Loucy (cell line): ENCODE data around the gene ATF1.

ENCODE experiments used
- H2AFZ ChIP-seq: fragments of 200-600 bp; sonication (generic); 2 replicates; pipeline ENCODE4 v1.6.0; 2016; ENCODE audit warnings: antibody characterized with exemption, mild to moderate bottlenecking, low read length, moderate library complexity
- H3F3A ChIP-seq: fragments of 200-600 bp; 2 replicates; pipeline ENCODE4 v1.6.0; 2016; ENCODE audit warnings: antibody characterized with exemption, low read depth, mild to moderate bottlenecking
- H3K27me3 ChIP-seq: fragments of 200-600 bp; sonication (generic); 2 replicates; pipeline ENCODE4 v1.6.1; 2014; ENCODE audit warnings: low read length, mild to moderate bottlenecking; ENCODE audit not compliant: insufficient read depth, poor library complexity, severe bottlenecking
- H3K36me3 ChIP-seq: fragments of 200-600 bp; sonication (generic); 2 replicates; pipeline ENCODE4 v1.6.1; 2016; ENCODE audit warnings: low read length; ENCODE audit not compliant: insufficient read depth
- H3K4me1 ChIP-seq: fragments of 200-600 bp; sonication (generic); 2 replicates; pipeline ENCODE4 v1.5.1; 2014; ENCODE audit warnings: low read length, mild to moderate bottlenecking; ENCODE audit not compliant: insufficient read depth, poor library complexity, severe bottlenecking
- H3K4me2 ChIP-seq: fragments of 200-600 bp; sonication (generic); 2 replicates; pipeline ENCODE4 v1.6.0; 2014; ENCODE audit warnings: antibody characterized with exemption, low read length, low read depth, mild to moderate bottlenecking; ENCODE audit not compliant: poor library complexity, severe bottlenecking
- H3K4me3 ChIP-seq: fragments of 200-600 bp; sonication (generic); 2 replicates; pipeline ENCODE4 v1.5.1; 2014; ENCODE audit warnings: low read length, mild to moderate bottlenecking, mixed read lengths; ENCODE audit not compliant: poor library complexity, severe bottlenecking
- H3K79me2 ChIP-seq: fragments of 200-600 bp; sonication (generic); 2 replicates; pipeline ENCODE4 v1.6.1; 2014; ENCODE audit warnings: low read length; ENCODE audit not compliant: insufficient read depth
- H3K9ac ChIP-seq: fragments of 200-600 bp; sonication (generic); 2 replicates; pipeline ENCODE4 v1.6.0; 2014; ENCODE audit warnings: mild to moderate bottlenecking, low read depth, low read length, moderate library complexity; ENCODE audit not compliant: poor library complexity, severe bottlenecking
- H3K9me2 ChIP-seq: fragments of 200-600 bp; sonication (generic); replicated peaks from 2 replicates; pipeline ENCODE4 v1.6.1; 2016; ENCODE audit warnings: low read depth, low read length, mixed read lengths
- H3K9me3 ChIP-seq: fragments of 200-600 bp; sonication (generic); 2 replicates; pipeline ENCODE4 v1.6.1; 2014; ENCODE audit warnings: mild to moderate bottlenecking, antibody characterized with exemption, low read length, low read depth; ENCODE audit not compliant: insufficient read depth
- H4K20me1 ChIP-seq: fragments of 200-600 bp; sonication (generic); 2 replicates; pipeline ENCODE4 v1.6.0; 2014; ENCODE audit warnings: antibody characterized with exemption, low read length, mild to moderate bottlenecking; ENCODE audit not compliant: insufficient read depth, poor library complexity, severe bottlenecking
- CTCF ChIP-seq: fragments of 200-600 bp; sonication (generic); conservative IDR thresholded peaks from 2 replicates; pipeline ENCODE4 v1.5.1; 2014; ENCODE audit warnings: mild to moderate bottlenecking, antibody characterized with exemption, low read length
- EZH2phosphoT487 ChIP-seq: fragments of 200-600 bp; IDR thresholded peaks from 2 replicates; pipeline ENCODE4 v1.6.1; 2018; ENCODE audit warnings: antibody characterized with exemption, mild to moderate bottlenecking, moderate library complexity, borderline replicate concordance

The ATF1 gene

GRCh38 chr12:50776749-50777728, 13.1 kb downstream of the ATF1 start:
- no peaks in the 10 kb centered on the region for H3F3A ChIP-seq
- TF ChIP-seq EZH2phosphoT487 (no peak), CTCF (no peak)
- H3K4me3 ChIP-seq = no peak overlapping the region
- H3K79me2 ChIP-seq = peaks cover 85% of the 10 kb centered on the region
- no peak overlapping the region for H2AFZ ChIP-seq
- H3K4me1 ChIP-seq = no peaks in the 10 kb centered on the region
- H3K9me2 ChIP-seq = no peaks in the 10 kb centered on the region
- H3K4me2 ChIP-seq = no peak overlapping the region
- no peaks in the 10 kb centered on the region for H3K9me3 ChIP-seq
- no peak overlapping the region for H3K9ac ChIP-seq
- H3K27me3 ChIP-seq = no peaks in the 10 kb centered on the region
- peaks cover 16% of the 10 kb centered on the region; the same call in 1 of the 2 replicates for H3K36me3 ChIP-seq
- H4K20me1 ChIP-seq = peaks cover 25% of the 10 kb centered on the region

- peaks cover 25% of the 10 kb centered on the region for H4K20me1 ChIP-seq
- no peak overlapping the region for H3K4me2 ChIP-seq
- no peak for TF ChIP-seq EZH2phosphoT487
- no peak for TF ChIP-seq CTCF
- no peaks in the 10 kb centered on the region for H3K4me1 ChIP-seq
- no peak overlapping the region for H3K9ac ChIP-seq
- peaks cover 66% of the 10 kb centered on the region for H3K79me2 ChIP-seq
- no peaks in the 10 kb centered on the region for H3K9me2 ChIP-seq
- no peaks in the 10 kb centered on the region for H3K9me3 ChIP-seq
- H3K27me3 ChIP-seq = no peaks in the 10 kb centered on the region
- no peaks in the 10 kb centered on the region for H3F3A ChIP-seq
- peaks cover 22% of the 10 kb centered on the region; the same call in 1 of the 2 replicates for H3K36me3 ChIP-seq
- no peak overlapping the region for H3K4me3 ChIP-seq
- H2AFZ ChIP-seq = no peak overlapping the region
These were observed 15.0 kb downstream of the ATF1 start for GRCh38 chr12:50778663-50779590.

- H3K4me2 ChIP-seq = no peak overlapping the region
- TF ChIP-seq CTCF = no peak
- TF ChIP-seq EZH2phosphoT487 = no peak
- no peak overlapping the region for H3K4me3 ChIP-seq
- H3F3A ChIP-seq = no peaks in the 10 kb centered on the region
- H3K36me3 ChIP-seq = peaks cover 22% of the 10 kb centered on the region; the same call in 1 of the 2 replicates
- peaks cover 62% of the 10 kb centered on the region for H3K79me2 ChIP-seq
- H4K20me1 ChIP-seq = peaks cover 22% of the 10 kb centered on the region
- no peak overlapping the region for H3K9ac ChIP-seq
- H2AFZ ChIP-seq = no peak overlapping the region
- H3K4me1 ChIP-seq = no peaks in the 10 kb centered on the region
- no peaks in the 10 kb centered on the region for H3K27me3 ChIP-seq
- no peaks in the 10 kb centered on the region for H3K9me3 ChIP-seq
- no peaks in the 10 kb centered on the region for H3K9me2 ChIP-seq
These were observed 16.1 kb downstream of the ATF1 start for GRCh38 chr12:50780013-50780412.
